ENCODE measurements around the gene WDFY3.

The WDFY3 gene

GRCh38 chr4:84938316-84938715 is 28.2 kb downstream of the WDFY3 start:
- TF ChIP-seq EZH2phosphoT487 (IDR thresholded peaks at IDR 0.05; ENCODE audit: low read depth) = no peak
- H4K20me1 ChIP-seq (ENCODE audit: insufficient read depth, low read length) = no peaks in the 10 kb centered on the region
- H2AFZ ChIP-seq (ENCODE audit: low read depth, low read length) = no peak overlapping the region
- H3K4me3 ChIP-seq (ENCODE audit: low read length) = no peak overlapping the region
- no peak overlapping the region for H3K4me2 ChIP-seq (ENCODE audit: low read length)
- peaks cover 8% of the 10 kb centered on the region; the same call in 1 of the 2 replicates for H3K9me3 ChIP-seq (ENCODE audit: insufficient read depth, low read length)
- H3K9ac ChIP-seq (ENCODE audit: low read length) = no peak overlapping the region
- H3K79me2 ChIP-seq (ENCODE audit: low read length) = no peaks in the 10 kb centered on the region
- peaks cover 3% of the 10 kb centered on the region for H3K36me3 ChIP-seq (replicated peaks; ENCODE audit: low read depth, low read length)
- no peaks in the 10 kb centered on the region for H3K4me1 ChIP-seq (ENCODE audit: low read length)
- no peak overlapping the region for H3K27ac ChIP-seq (ENCODE audit: low read length)
- H3K27me3 ChIP-seq (ENCODE audit: low read depth, low read length) = no peaks in the 10 kb centered on the region

GRCh38 chr4:84937381-84937977 is 29.0 kb downstream of the WDFY3 start:
- Histone ChIP-seq H3K27ac (ENCODE audit: low read length) (no peak overlapping the region), H3K27me3 (ENCODE audit: low read depth, low read length) (no peaks in the 10 kb centered on the region), H3K4me1 (ENCODE audit: low read length) (peaks cover 6% of the 10 kb centered on the region), H3K79me2 (ENCODE audit: low read length) (no peaks in the 10 kb centered on the region), H3K36me3 (replicated peaks; ENCODE audit: low read depth, low read length) (peaks cover 3% of the 10 kb centered on the region), H4K20me1 (ENCODE audit: insufficient read depth, low read length) (no peaks in the 10 kb centered on the region), H3K4me3 (ENCODE audit: low read length) (no peak overlapping the region), H2AFZ (ENCODE audit: low read depth, low read length) (no peak overlapping the region), H3K4me2 (ENCODE audit: low read length) (no peak overlapping the region), H3K9ac (ENCODE audit: low read length) (no peak overlapping the region), H3K9me3 (ENCODE audit: insufficient read depth, low read length) (peaks cover 8% of the 10 kb centered on the region; the same call in 1 of the 2 replicates)
- no peak for TF ChIP-seq EZH2phosphoT487 (IDR thresholded peaks at IDR 0.05; ENCODE audit: low read depth)
- TF ChIP-seq CTCF (IDR thresholded peaks at IDR 0.05; ENCODE audit: low read depth, low read length) = no peak

GRCh38 chr4:84936123-84936522 is 30.4 kb downstream of the WDFY3 start:
- H3K27me3 ChIP-seq (ENCODE audit: low read depth, low read length) = no peaks in the 10 kb centered on the region
- no peak overlapping the region for H3K4me3 ChIP-seq (ENCODE audit: low read length)
- TF ChIP-seq CTCF (IDR thresholded peaks at IDR 0.05; ENCODE audit: low read depth, low read length) = no peak
- TF ChIP-seq EZH2phosphoT487 (IDR thresholded peaks at IDR 0.05; ENCODE audit: low read depth) = no peak
- H3K4me1 ChIP-seq (ENCODE audit: low read length) = peaks cover 10% of the 10 kb centered on the region
- H3K27ac ChIP-seq (ENCODE audit: low read length) = no peak overlapping the region
- no peak overlapping the region for H3K4me2 ChIP-seq (ENCODE audit: low read length)
- no peak overlapping the region for H2AFZ ChIP-seq (ENCODE audit: low read depth, low read length)
- no peak overlapping the region for H3K9ac ChIP-seq (ENCODE audit: low read length)
- no peaks in the 10 kb centered on the region for H3K79me2 ChIP-seq (ENCODE audit: low read length)
- no peaks in the 10 kb centered on the region for H4K20me1 ChIP-seq (ENCODE audit: insufficient read depth, low read length)
- peaks cover 3% of the 10 kb centered on the region; the same call in 1 of the 2 replicates for H3K9me3 ChIP-seq (ENCODE audit: insufficient read depth, low read length)
- no peaks in the 10 kb centered on the region for H3K36me3 ChIP-seq (replicated peaks; ENCODE audit: low read depth, low read length)

GRCh38 chr4:84932462-84932861 is 34.0 kb downstream of the WDFY3 start:
- H3K79me2 ChIP-seq (ENCODE audit: low read length) = no peaks in the 10 kb centered on the region
- no peaks in the 10 kb centered on the region for H3K36me3 ChIP-seq (replicated peaks; ENCODE audit: low read depth, low read length)
- no peak overlapping the region for H3K4me2 ChIP-seq (ENCODE audit: low read length)
- H3K9me3 ChIP-seq (ENCODE audit: insufficient read depth, low read length) = no peaks in the 10 kb centered on the region
- TF ChIP-seq EZH2phosphoT487 (IDR thresholded peaks at IDR 0.05; ENCODE audit: low read depth) = no peak
- TF ChIP-seq CTCF (IDR thresholded peaks at IDR 0.05; ENCODE audit: low read depth, low read length) = no peak
- H4K20me1 ChIP-seq (ENCODE audit: insufficient read depth, low read length) = no peaks in the 10 kb centered on the region
- no peak overlapping the region for H3K4me3 ChIP-seq (ENCODE audit: low read length)
- peaks cover 10% of the 10 kb centered on the region for H3K4me1 ChIP-seq (ENCODE audit: low read length)
- H2AFZ ChIP-seq (ENCODE audit: low read depth, low read length) = no peak overlapping the region
- H3K27me3 ChIP-seq (ENCODE audit: low read depth, low read length) = no peaks in the 10 kb centered on the region
- H3K27ac ChIP-seq (ENCODE audit: low read length) = no peak overlapping the region
- no peak overlapping the region for H3K9ac ChIP-seq (ENCODE audit: low read length)

Data from OCI-LY3 (cell line).